C1 segment of cervical spinal cord (tissue), 14 donors: Measurements from ENCODE around the gene DCK.

ENCODE experiments used
- DNase-seq, 14 donors: peaks; one replicate each; lab custom pipeline; 2025; lab: John Stamatoyannopoulos, UW

DCK gene

DNA sequence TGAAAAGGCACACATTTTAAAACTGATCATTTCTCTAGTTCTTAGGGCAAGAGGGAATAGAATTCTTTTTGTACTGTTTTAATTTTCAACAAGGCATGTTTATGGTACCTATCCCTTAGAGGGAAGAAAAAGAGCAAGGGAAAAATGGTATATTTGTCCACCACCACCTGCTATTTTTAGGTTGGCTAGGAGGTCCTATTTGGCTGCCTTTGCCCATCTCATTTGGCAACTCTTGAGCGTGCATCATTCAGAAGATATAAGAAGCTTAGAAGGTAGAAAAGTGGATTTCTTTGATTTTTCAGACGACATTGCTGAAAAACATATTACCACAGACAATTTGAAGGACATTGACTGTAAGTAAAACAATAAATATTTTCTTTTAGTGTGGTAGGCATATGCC, 69.0 kb downstream of the DCK start:
- DNase-seq = peak in 1 of 14 donors; percentile 74

DNA sequence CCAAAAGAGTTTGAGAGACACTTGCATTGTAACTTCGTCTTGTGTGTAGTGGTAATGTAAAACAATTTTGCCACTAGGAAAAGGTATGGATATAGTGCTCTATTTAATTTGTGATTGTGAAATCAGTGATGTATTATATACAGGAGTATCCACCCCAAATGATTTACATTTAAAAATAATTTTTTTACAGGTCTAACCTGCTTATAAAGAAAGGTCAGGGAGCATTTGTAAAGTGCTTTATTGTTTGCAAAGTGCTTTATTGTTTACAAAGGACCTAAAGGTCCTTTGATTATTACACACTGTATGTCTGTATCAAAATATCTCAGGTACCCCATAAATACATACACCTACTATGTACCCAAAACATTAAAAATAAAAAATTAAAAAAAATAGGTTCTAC, 70.3 kb downstream of the DCK start:
- no peak for DNase-seq

DNA sequence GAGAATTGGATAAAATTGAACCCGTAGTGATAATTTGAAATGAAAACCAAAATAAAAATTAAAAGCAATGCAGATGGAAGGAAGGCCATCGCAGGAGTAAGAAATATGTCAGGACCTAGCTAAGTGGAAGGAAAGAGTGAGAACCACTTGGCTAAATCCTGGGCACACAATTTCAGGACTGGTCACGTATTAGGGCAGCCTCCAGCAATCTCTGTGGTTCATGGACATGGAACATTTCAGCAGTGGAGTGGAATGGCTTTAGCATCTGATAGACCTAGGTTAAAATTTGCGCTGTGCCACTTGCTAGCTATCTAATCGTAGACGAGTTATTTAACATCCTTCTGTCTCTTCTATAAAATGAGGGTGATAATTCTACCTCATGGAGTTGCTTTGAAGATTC, 71.1 kb downstream of the DCK start:
- peak in 1 of 14 donors; percentile 55 for DNase-seq

DNA sequence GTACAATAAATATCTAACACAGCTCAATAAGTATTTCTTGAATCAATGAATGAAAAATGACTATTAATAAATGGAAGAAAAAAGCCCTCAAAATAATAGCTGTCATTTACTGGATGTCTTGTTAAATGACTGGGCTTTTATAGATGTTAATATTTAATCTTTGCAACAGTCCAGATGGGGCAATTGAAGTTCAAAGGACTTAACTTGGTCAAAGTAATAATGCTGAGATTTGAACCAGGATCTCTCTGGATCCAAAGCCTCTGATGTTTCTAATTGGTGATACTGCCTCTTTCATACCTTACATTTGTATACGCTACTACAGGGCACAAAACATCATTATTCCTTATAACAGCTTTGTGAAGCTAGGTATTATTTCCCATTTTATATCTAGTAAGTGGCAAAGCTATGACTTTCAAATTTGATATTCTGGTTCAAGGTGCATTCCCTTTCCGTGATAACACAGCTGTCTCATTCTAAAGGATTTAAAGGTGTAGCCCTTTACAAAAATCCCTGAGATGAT, 72.6 kb downstream of the DCK start:
- no peak for DNase-seq

DNA sequence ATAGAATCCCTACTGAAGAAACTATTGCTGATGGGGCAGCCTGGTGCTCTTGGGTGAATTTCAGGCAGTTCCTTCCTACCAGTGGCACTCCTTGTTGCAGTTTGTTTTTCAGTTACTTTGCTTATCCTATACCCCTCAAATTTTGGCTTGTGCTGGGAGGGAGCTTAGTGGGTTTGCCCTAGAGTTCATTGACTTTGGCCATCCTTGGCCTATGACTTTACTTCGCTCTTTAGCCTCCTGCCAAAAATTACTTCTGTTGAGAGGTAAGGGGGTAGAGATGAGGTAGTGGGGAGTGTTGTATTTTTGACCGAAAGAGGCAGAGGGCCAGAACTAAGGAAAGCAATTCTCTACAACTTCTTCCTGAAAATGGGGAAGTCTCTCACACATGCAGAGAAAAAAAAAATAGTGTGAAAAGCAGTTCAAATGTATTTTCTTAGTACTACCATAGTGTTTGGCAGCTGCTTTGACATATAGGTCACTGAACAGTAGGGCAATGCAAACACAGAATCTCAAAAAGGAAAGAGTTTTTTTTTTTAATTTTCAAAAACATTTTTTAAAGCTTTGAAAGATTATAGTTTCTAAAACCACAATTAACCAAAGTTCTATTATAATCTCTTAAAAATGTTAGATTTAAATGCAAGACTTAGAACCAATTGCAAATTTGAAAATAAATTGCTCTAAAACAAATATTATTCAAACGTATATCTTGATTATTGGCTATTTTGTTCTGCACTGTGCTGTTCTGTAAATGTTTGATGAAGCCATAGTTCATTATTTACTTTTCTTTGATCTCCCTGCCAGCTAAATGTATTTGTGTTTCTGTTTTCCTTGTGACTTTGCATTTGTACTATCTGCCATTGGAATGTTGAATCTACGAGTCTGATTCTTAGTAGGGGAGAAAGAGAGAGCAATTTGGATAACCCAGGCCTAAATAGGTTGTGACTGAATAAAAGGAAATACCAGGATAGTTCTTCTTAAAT, 73.6 kb downstream of the DCK start:
- no peak for DNase-seq

DNA sequence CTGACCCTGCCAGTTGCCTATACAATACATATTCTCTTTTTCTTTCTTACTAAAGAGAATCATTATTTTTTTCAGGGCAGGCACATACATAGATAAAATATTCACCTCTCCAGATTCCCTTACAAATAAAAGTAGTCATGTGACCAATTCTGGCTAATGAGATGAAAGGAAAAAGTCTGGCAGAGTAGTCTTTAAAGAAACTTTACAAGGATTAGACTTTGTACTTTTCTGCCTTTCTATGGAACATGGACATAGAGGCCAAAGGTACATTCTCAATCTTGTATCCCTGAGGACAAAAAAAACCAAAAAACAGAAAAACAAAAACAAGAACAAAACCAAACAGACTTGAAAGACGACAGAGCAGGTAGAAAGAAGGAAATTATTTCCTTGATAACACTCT, 75.6 kb downstream of the DCK start:
- no peak for DNase-seq

DNA sequence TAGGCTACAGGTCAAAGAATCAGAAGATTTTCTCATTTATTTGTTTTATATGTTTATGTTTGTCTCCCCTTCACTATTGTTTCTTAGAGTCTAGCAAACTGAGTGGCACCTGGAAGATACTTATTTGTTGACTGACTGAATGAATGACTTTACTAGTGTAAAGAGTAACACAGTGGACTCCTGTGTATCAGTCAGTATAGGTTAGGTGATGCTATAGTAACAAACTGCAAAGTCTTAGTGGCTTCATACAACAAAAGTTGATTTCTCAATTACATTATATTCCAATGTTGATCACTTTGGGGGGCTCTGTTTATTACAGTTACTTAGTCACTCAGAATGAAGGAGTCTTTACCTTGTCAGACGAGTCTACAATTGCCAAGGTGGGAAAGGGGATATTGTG, 76.6 kb downstream of the DCK start:
- DNase-seq = no peak

DNA sequence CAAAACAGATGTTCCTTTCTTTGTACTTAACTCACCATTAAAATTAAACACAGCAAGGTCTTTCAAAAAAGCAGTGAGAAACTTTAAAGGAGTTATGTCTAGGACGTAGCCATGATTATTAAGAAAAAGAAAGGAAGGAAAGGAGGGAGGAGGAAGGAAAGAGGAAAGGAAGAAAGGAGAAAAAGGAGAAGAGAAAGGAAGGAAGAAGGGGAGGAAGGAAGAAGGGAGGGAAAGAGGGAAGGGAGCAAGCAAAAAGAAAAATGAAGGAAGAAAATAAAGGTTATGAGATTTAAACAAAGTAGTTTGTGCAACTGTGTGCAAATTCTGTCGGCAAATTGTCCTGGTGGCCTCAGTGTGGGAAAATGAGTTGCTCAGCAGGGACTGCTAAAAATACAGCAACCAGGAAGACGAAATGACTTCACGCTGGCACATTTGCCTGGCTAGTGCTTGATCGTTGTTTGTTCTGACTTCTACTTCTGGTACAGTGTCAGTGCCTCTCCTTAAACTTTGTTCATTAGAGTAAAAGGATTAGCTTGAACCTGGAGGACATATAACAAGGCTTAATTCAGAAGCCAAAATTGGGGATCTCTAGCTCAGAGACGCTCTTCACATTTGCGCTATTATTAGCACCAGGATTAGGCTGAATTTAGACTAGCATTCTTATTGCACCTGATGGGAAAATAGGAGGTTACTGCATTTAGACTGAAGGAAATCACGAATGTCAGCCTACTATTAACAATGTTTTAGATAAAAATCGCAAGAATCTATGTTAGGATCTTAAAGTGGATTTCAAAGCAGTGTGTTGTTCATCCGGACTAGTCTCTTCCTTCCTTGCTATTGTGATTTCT, 81.2 kb downstream of the DCK start:
- peak in 3 of 14 donors; percentile 3 to 87 (median 3) for DNase-seq
